Activated T-helper 17 cell treated with anti-CD3 and anti-CD28 coated beads, Interleukin-2, amount 50 U/mL, for 72 hours (primary cell): ENCODE results near the gene SLITRK6. TPM values are rescaled to one million over a fixed set of nuclear protein-coding genes. Genes with fewer than 3 reads are reported as not detected.
"Not testable (repeated sequence)": the region's sequence is repeated elsewhere in the genome, so short reads cannot be mapped to it uniquely, and the experiment has no call there.

Source experiments
- ATAC-seq: fragments of 150-1000 bp; cut with Tn5 transposase; replicated peaks from 2 replicates; pipeline ENCODE4 v1.10.0; 2021; ENCODE audit warnings: mild to moderate bottlenecking, moderate library complexity
- H3K27ac Mint-ChIP-seq: one replicate; pipeline ENCODE4 v1.8.0; 2022; ENCODE audit warnings: mixed read lengths
- H3K27me3 Mint-ChIP-seq: one replicate; pipeline ENCODE4 v1.8.0; 2022; ENCODE audit warnings: mixed read lengths
- H3K36me3 Mint-ChIP-seq: one replicate; pipeline ENCODE4 v1.8.0; 2022; ENCODE audit warnings: low read depth, mild to moderate bottlenecking, mixed read lengths
- H3K4me1 Mint-ChIP-seq: one replicate; pipeline ENCODE4 v1.8.0; 2022; ENCODE audit warnings: mixed read lengths
- H3K4me3 Mint-ChIP-seq: one replicate; pipeline ENCODE4 v1.8.0; 2022; ENCODE audit warnings: mild to moderate bottlenecking, mixed read lengths
- H3K9me3 Mint-ChIP-seq: one replicate; pipeline ENCODE4 v1.8.0; 2022; ENCODE audit warnings: mixed read lengths
- total RNA-seq, 2 donors: library from RNA; stranded (reverse); gene quantifications; one replicate each; pipeline ENCODE4 v1.2.3, GENCODE V29; 2022

The SLITRK6 gene
- total RNA-seq, 2 donors from 2014 or later: not detected

- Mint-ChIP-seq H3K4me1 (no peaks in the 10 kb centered on the region), H3K4me3 (no peak overlapping the region)
- no peak for ATAC-seq
Observed at GRCh38 chr13:85785205-85785604, 14.0 kb downstream of the SLITRK6 start.

GRCh38 chr13:85772367-85772766 is 26.9 kb downstream of the SLITRK6 start:
- H3K27me3 Mint-ChIP-seq: no peaks in the 10 kb centered on the region
- no peaks in the 10 kb centered on the region for H3K4me1 Mint-ChIP-seq
- H3K27ac Mint-ChIP-seq: no peak overlapping the region
- H3K36me3 Mint-ChIP-seq: no peaks in the 10 kb centered on the region
- ATAC-seq: no peak
- H3K4me3 Mint-ChIP-seq: no peak overlapping the region
- peaks cover 3% of the 10 kb centered on the region for H3K9me3 Mint-ChIP-seq

More at GRCh38 chr13:85785205-85785604, 14.0 kb downstream of the SLITRK6 start:
- no peak overlapping the region for H3K27ac Mint-ChIP-seq
- no peaks in the 10 kb centered on the region for H3K27me3 Mint-ChIP-seq
- H3K36me3 Mint-ChIP-seq: no peaks in the 10 kb centered on the region
- H3K9me3 Mint-ChIP-seq: no peaks in the 10 kb centered on the region

DNA sequence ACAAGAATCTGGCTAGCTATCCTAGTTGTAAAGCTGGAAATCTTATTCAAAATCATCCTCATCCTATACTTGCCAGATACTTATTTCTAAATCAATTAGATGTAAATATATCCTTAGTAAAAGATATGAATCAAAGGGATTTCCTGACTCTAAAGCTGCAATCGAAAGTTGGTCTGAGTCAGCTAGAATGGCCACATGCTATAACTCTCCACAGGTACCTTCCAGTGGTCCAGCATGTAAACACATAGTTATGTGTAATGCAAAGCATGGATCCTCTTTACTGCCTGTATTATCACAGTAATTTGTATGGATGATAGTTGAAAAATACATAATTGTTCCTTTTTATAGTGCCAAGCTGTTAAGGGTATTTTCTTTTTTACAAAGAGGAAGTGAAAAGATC is 27.4 kb downstream of the SLITRK6 start:
- no peak for ATAC-seq
- Mint-ChIP-seq H3K27me3 (no peaks in the 10 kb centered on the region), H3K9me3 (peaks cover 3% of the 10 kb centered on the region), H3K4me3 (no peak overlapping the region), H3K27ac (no peak overlapping the region), H3K36me3 (no peaks in the 10 kb centered on the region), H3K4me1 (no peaks in the 10 kb centered on the region)

DNA sequence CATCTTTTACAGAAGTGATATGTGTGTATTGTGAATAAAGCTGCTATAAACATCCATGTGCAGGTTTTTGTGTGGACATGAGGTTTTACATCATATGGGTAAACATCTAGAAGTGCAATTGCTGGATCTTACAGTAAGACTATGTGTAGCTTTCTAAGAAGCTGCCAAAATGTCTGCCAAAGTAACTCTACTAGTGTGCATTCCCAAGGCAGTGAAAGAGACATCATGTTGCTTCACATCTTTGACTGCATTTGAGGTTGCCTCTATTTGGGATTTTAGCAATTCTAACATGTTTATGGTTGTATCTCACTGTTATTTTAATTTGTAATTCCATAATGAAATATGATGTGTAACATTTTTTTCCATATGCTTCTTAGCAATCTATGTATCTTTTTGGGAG is 30.3 kb downstream of the SLITRK6 start:
- ATAC-seq: no peak
- Mint-ChIP-seq H3K36me3 (no peaks in the 10 kb centered on the region), H3K9me3 (no peaks in the 10 kb centered on the region), H3K27ac (no peak overlapping the region), H3K4me1 (no peaks in the 10 kb centered on the region), H3K27me3 (no peaks in the 10 kb centered on the region), H3K4me3 (no peak overlapping the region)

GRCh38 chr13:85755123-85755522 is 44.1 kb downstream of the SLITRK6 start:
- no peak for ATAC-seq
- Mint-ChIP-seq H3K4me1 (no peaks in the 10 kb centered on the region), H3K27me3 (no peaks in the 10 kb centered on the region), H3K36me3 (no peaks in the 10 kb centered on the region), H3K4me3 (no peak overlapping the region), H3K9me3 (no peaks in the 10 kb centered on the region), H3K27ac (no peak overlapping the region)

GRCh38 chr13:85743201-85743770 is 55.9 kb downstream of the SLITRK6 start:
- H3K4me1 Mint-ChIP-seq, H3K36me3 Mint-ChIP-seq, ATAC-seq, H3K27ac Mint-ChIP-seq, H3K4me3 Mint-ChIP-seq, H3K27me3 Mint-ChIP-seq: not testable (repeated sequence)
- peaks cover 10% of the 10 kb centered on the region for H3K9me3 Mint-ChIP-seq
